GM23338 (cell line): ENCODE results near the gene MAP4K3. TPM values are rescaled to one million over a fixed set of nuclear protein-coding genes. Genes with fewer than 3 reads are reported as not detected.

Experiments
- CREB1 ChIP-seq: fragments of 250-450 bp; sonication (Bioruptor Pico); IDR thresholded peaks from 2 replicates; pipeline ENCODE4 v1.5.0; 2020; ENCODE audit warnings: low read depth, mild to moderate bottlenecking, moderate library complexity
- CTCF ChIP-seq, 2 experiments: fragments of 200-600 bp in 1 of 2; sonication (generic) in 1 of 2; conservative IDR thresholded peaks; 2 replicates each; pipeline versions ENCODE4 v1.5.1 to v1.6.1; 2016 to 2017; ENCODE audit warnings: antibody characterized with exemption in 2 of 2, low read depth in 2 of 2, mild to moderate bottlenecking in 2 of 2, moderate library complexity in 1 of 2
- ETS1 ChIP-seq: IDR thresholded peaks from 2 replicates; pipeline ENCODE4 v1.6.1; 2016; ENCODE audit warnings: antibody characterized with exemption
- JUNB ChIP-seq: IDR thresholded peaks from one replicate; pipeline ENCODE4 v1.6.1; 2016; ENCODE audit warnings: antibody characterized with exemption; ENCODE audit not compliant: unreplicated experiment
- NANOG ChIP-seq: IDR thresholded peaks from 2 replicates; pipeline ENCODE4 v1.6.1; 2016; ENCODE audit warnings: antibody characterized with exemption, borderline replicate concordance
- POLR2AphosphoS5 ChIP-seq: IDR thresholded peaks from 2 replicates; pipeline ENCODE4 v1.6.1; 2016; ENCODE audit warnings: antibody characterized with exemption, low read depth
- REST ChIP-seq: IDR thresholded peaks from one replicate; pipeline ENCODE4 v1.6.1; 2018; ENCODE audit warnings: antibody characterized with exemption; ENCODE audit not compliant: unreplicated experiment
- STAT1 ChIP-seq: IDR thresholded peaks from one replicate; pipeline ENCODE4 v1.6.1; 2016; ENCODE audit warnings: antibody characterized with exemption; ENCODE audit not compliant: unreplicated experiment
- ZNF331 ChIP-seq: fragments of 250-450 bp; sonication (Bioruptor Pico); IDR thresholded peaks from 2 replicates; pipeline ENCODE4 v1.5.0; 2020; ENCODE audit warnings: low read depth, mild to moderate bottlenecking, moderate library complexity
- ZNF462 ChIP-seq: fragments of 250-450 bp; sonication (Bioruptor Pico); IDR thresholded peaks from 2 replicates; pipeline ENCODE4 v1.5.0; 2020; ENCODE audit warnings: mild to moderate bottlenecking, moderate library complexity
- polyA plus RNA-seq: library from polyadenylated mRNA; unstranded; fragments of >200 nt; fragmentation: Nextera tagmentation; extraction: Ambion mirVana; gene quantifications from 2 replicates; pipeline ENCODE4 v1.2.1, GENCODE V29; 2016
- total RNA-seq: library from RNA; depleted of rRNA; stranded (reverse); fragments of >200 nt; shearing (Covaris generic); gene quantifications from 2 replicates; pipeline ENCODE4 v1.2.3, GENCODE V29; 2014

MAP4K3 gene
- total and polyA plus RNA-seq, 2 experiments from 2014 or later = 33.0 to 90.7 TPM

GRCh38 chr2:39281391-39281790 lies 155.7 kb downstream of the MAP4K3 start (continued):
- TF ChIP-seq ZNF462 (CRISPR knock-in tag) (no peak), POLR2AphosphoS5 (no peak), CREB1 (CRISPR knock-in tag) (no peak), ZNF331 (CRISPR knock-in tag) (no peak), CTCF (conservative IDR thresholded peaks at IDR 0.05; ENCODE audit: low read depth in 2 of 2) (no peak), ETS1 (no peak), REST (no peak), STAT1 (no peak), NANOG (no peak), JUNB (no peak)
